NCI-H2196 (cell line): ENCODE measurements around the gene ZBED6.

Source experiments
- DNase-seq: peaks from one replicate; lab custom pipeline; 2025; ENCODE audit not compliant: unreplicated experiment; lab: John Stamatoyannopoulos, UW

ZBED6 gene

DNA sequence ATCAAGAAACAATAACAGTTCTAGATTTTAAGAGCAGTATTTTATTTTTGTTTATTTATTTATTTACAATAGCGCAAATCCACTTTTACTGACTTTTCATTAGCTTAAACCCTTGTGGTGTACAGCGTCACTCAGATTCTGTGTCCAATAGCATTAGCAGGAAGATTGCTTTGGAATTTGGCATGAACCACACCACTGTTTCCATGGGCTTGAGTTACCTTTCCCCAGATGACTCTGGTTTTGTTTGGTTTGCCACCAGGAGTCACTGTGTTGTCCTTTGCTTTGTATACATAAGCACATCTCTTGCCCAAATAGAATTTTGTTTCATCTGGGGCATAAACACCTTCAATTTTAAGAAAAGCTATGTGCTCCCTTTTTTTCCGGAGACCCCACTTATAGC is 40.1 kb downstream of the ZBED6 start:
- DNase-seq: no peak

DNA sequence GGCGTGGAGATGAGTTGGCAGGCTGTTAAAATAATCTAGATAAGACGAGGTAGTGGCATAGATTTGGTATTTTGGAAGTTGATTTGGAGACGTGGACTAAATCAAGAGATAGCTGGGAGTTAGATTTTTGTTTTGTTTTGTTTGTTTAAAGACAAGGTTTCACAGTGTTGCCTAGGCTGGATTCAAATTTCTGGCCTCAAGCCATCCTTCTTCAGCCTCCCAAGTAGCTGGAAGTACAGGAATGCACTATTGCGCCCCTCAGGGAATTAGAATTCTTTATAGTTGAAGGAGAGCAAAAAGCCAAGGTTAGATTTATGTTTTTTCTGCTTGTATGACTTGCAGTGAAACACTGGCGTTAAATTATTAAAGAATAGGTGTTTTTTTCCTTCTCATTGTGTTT is 43.7 kb downstream of the ZBED6 start:
- no peak for DNase-seq

DNA sequence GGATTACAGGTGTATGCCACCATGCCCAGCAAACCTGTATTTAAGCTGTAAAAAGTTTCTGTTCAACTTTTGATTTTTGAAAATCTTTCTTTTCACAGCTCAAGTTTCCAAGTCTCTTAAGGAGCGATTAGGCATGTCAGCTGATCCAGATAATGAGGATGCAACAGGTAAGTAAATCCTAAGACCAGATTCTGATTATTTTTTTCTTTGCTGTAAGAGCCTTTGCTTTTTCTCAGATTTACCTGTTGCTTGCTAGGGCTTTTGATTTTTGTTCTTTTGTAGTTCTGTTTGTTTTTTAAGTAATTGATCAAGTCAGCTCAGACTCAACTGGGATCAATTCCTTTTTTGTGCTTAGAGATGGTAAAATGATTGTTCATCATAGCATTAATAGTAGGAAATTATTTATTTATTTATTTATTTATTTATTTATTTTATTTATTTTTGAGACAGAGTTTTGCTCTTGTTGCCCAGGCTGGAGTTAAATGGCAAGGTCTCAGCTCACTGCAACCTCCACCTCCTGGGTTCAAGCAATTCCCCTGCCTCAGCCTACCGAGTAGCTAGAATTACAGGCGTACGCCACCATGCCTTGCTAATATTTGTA is 44.9 kb downstream of the ZBED6 start:
- no peak for DNase-seq

DNA sequence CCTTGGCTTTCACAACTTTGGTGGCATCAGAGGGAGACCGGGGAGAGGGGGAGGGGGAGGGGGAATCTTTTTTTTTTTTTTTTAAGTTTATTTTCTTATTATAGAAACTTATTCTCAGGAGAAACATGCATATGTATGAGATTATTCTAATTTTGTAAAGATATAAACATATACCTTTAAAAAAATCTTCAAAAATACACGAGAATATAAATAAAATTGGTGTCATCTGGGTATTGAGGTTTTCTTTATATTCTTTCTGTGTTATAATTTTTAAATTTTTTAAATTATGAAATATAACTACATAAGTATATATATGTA is 47.1 kb downstream of the ZBED6 start:
- no peak for DNase-seq

DNA sequence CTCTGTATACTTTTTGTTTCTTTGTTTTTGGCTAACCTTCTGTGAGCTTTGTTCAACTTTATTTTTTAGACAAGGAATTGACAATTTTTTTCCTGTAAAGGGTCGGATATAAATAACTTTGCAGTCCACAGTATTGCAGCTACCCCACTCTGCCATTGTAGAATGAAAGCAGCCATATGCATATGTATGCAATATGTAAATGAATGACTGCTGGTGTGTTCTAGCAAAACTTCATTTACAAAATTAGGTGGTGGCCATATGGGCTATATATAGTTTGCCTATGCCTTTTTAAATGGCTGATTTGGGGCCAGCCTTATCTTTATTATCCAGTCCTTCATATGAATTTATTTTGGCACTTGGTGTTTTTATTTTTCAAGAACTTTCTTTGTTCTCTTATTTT is 48.0 kb downstream of the ZBED6 start:
- DNase-seq: no peak
